Glutamatergic neuron (in vitro differentiated cells): ENCODE measurements around the gene RHOJ. TPM values are rescaled to one million over a fixed set of nuclear protein-coding genes. Genes with fewer than 3 reads are reported as not detected.

Experiments used
- DNase-seq: peaks from one replicate; pipeline ENCODE4 v3.0.0; 2022
- H3K27ac Mint-ChIP-seq: one replicate; pipeline ENCODE4 v1.8.0; 2020; ENCODE audit warnings: mild to moderate bottlenecking, mixed read lengths, inconsistent platforms; ENCODE audit not compliant: unreplicated experiment
- H3K27me3 Mint-ChIP-seq: one replicate; pipeline ENCODE4 v1.8.0; 2020; ENCODE audit warnings: mild to moderate bottlenecking, moderate library complexity, mixed read lengths, inconsistent platforms; ENCODE audit not compliant: unreplicated experiment
- H3K36me3 Mint-ChIP-seq: one replicate; pipeline ENCODE4 v1.8.0; 2020; ENCODE audit warnings: mild to moderate bottlenecking, mixed read lengths, inconsistent platforms; ENCODE audit not compliant: unreplicated experiment
- H3K4me1 Mint-ChIP-seq: one replicate; pipeline ENCODE4 v1.8.0; 2020; ENCODE audit warnings: mild to moderate bottlenecking, low read depth, mixed read lengths, inconsistent platforms; ENCODE audit not compliant: unreplicated experiment
- H3K4me3 Mint-ChIP-seq: one replicate; pipeline ENCODE4 v1.8.0; 2020; ENCODE audit warnings: mild to moderate bottlenecking, mixed read lengths, inconsistent platforms; ENCODE audit not compliant: unreplicated experiment
- H3K9me3 Mint-ChIP-seq: one replicate; pipeline ENCODE4 v1.8.0; 2020; ENCODE audit warnings: mild to moderate bottlenecking, moderate library complexity, mixed read lengths, inconsistent platforms; ENCODE audit not compliant: unreplicated experiment
- CTCF ChIP-seq: fragments of 200-600 bp; sonication (generic); IDR thresholded peaks from one replicate; pipeline ENCODE4 v1.5.0; 2021; ENCODE audit not compliant: partially characterized antibody, unreplicated experiment
- total RNA-seq: library from RNA; stranded (reverse); fragmentation: NEBNext Ultra II Directional; extraction: Animal tissue kit (Norgen Biotek cat#: 25700); gene quantifications from one replicate; pipeline ENCODE4 v1.2.1, GENCODE V29; 2021; ENCODE audit not compliant: unreplicated experiment

RHOJ gene
- total RNA-seq, 1 donor from 2014 or later, result not detected

GRCh38 chr14:63241096-63241495, 36.9 kb downstream of the RHOJ start:
- Mint-ChIP-seq H3K27me3 (no peaks in the 10 kb centered on the region), H3K4me1 (peaks cover 4% of the 10 kb centered on the region), H3K4me3 (no peak overlapping the region), H3K36me3 (no peaks in the 10 kb centered on the region), H3K9me3 (no peaks in the 10 kb centered on the region), H3K27ac (no peak overlapping the region)
- no peak for DNase-seq
- TF ChIP-seq CTCF, result no peak

- no peak overlapping the region for H3K4me3 Mint-ChIP-seq
- H3K9me3 Mint-ChIP-seq, result no peaks in the 10 kb centered on the region
- peaks cover 4% of the 10 kb centered on the region for H3K4me1 Mint-ChIP-seq
- H3K27me3 Mint-ChIP-seq, result no peaks in the 10 kb centered on the region
- no peaks in the 10 kb centered on the region for H3K36me3 Mint-ChIP-seq
- no peak overlapping the region for H3K27ac Mint-ChIP-seq
- DNase-seq, result no peak
- TF ChIP-seq CTCF, result no peak
Observed at GRCh38 chr14:63243646-63244045, 39.4 kb downstream of the RHOJ start.

GRCh38 chr14:63245893-63246292, 41.6 kb downstream of the RHOJ start:
- no peak for DNase-seq
- H3K27ac Mint-ChIP-seq, result no peak overlapping the region
- no peak overlapping the region for H3K4me3 Mint-ChIP-seq
- H3K27me3 Mint-ChIP-seq, result no peaks in the 10 kb centered on the region
- H3K9me3 Mint-ChIP-seq, result no peaks in the 10 kb centered on the region
- no peak for TF ChIP-seq CTCF
- no peaks in the 10 kb centered on the region for H3K36me3 Mint-ChIP-seq
- H3K4me1 Mint-ChIP-seq, result peaks cover 2% of the 10 kb centered on the region

- H3K9me3 Mint-ChIP-seq, result no peaks in the 10 kb centered on the region
- H3K27me3 Mint-ChIP-seq, result no peaks in the 10 kb centered on the region
- H3K4me1 Mint-ChIP-seq, result no peaks in the 10 kb centered on the region
- H3K4me3 Mint-ChIP-seq, result no peak overlapping the region
- H3K36me3 Mint-ChIP-seq, result no peaks in the 10 kb centered on the region
- TF ChIP-seq CTCF, result no peak
- DNase-seq, result no peak
- H3K27ac Mint-ChIP-seq, result no peak overlapping the region
Observed at GRCh38 chr14:63248211-63248610, 44.0 kb downstream of the RHOJ start.

- peaks cover 2% of the 10 kb centered on the region for H3K4me1 Mint-ChIP-seq
- H3K9me3 Mint-ChIP-seq, result no peaks in the 10 kb centered on the region
Observed at GRCh38 chr14:63249092-63249491, 44.8 kb downstream of the RHOJ start.

More at GRCh38 chr14:63249092-63249491, 44.8 kb downstream of the RHOJ start:
- TF ChIP-seq CTCF, result no peak
- H3K36me3 Mint-ChIP-seq, result no peaks in the 10 kb centered on the region
- no peak overlapping the region for H3K27ac Mint-ChIP-seq
- DNase-seq, result no peak
- H3K4me3 Mint-ChIP-seq, result no peak overlapping the region
- H3K27me3 Mint-ChIP-seq, result no peaks in the 10 kb centered on the region
